Left hindlimb (tissue), 1 donor: ENCODE data around the gene F2.

Source experiments
- DNase-seq: peaks from one replicate; pipeline ENCODE4 v3.0.0-alpha.2; 2018

Gene F2

DNA sequence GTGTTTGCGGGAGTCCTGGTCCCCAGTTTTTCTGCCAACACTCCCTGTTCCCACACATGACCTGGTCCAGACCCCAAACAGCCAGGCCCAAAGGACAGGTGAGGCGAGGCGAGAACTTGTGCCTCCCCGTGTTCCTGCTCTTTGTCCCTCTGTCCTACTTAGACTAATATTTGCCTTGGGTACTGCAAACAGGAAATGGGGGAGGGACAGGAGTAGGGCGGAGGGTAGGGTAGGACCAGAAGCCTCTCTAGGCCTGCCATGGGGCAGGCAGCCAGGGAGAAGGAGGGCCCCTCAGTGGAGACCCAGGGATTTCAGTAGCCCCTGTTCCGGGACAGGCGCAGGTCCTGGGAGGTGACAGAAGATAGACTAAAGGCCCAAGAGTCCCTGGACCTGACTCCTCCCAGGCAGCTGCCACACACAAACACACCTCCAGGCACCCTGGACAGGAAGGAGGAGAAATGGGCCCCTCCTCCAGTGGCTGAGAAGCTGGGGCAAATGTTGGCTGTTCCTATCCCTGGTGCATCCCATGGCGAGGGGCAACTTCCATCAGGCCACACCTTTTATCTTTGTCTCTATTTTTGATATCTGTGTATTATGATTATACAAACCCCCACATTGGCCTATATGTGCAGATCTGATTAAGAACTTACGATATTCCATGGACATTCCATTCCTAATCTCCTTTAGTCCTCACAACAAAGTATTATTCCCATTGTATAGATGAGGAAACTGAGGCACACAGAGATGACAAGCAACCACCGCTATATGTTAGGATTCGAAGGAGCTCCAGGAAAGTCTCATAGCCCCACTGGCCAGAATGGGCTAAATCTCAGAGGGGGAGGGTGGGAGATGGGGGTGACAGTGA lies 626 bp upstream of the F2 start:
- DNase-seq = no peak

GRCh38 chr11:46719543-46720218 lies 668 bp downstream of the F2 start:
- DNase-seq = no peak

DNA sequence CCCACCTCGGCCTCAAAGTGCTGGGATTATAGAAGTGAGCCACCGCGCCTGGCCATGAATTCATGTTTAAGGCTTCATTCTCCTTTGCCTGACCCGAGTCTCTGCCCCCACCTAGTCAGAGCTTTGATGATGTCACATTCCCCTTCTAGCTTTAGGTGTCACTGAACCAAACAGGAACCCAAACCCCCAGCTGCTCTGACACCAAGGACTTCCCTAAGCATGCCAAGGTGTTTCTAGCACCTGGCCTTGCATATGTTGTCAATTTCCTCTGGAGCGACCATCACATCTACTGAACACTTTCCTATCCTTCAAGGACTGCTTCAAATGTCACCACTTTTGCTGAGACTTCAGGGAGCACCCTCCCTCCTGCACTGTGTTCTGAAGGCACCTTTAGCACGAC lies 2.3 kb downstream of the F2 start:
- no peak for DNase-seq

DNA sequence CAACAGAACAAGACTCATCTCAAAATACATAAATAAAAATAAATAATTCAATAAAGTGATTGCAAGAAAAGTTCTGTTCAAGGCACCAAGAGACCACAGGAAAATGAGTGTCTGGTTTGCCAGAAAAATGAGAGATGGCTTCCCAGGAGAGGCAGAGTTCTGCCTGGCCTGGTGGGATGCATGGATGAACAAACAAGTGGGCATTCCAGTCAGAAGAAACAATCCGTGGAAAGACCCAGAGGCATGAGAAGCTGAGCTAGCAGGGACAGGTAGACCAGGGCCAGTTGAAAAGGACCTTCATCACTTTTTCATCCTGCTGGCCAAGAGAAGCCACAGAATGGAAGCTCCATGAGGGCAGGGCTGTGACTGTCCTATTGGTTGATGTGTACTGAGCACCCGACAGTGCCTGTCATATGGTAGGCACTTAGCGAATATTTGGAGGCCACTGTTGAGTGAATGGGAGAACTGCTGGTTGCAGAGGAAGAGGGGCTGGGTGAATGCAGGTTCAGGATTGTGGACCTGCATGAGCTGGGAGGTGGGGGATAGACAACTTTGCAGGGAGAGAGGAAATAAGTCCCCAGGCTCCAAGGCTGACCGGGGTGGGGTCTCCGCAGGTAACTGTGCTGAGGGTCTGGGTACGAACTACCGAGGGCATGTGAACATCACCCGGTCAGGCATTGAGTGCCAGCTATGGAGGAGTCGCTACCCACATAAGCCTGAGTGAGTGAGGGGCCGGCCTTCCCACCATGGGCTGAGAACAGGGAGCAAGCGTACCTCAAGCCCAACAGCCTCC lies 3.7 kb downstream of the F2 start:
- no peak for DNase-seq

DNA sequence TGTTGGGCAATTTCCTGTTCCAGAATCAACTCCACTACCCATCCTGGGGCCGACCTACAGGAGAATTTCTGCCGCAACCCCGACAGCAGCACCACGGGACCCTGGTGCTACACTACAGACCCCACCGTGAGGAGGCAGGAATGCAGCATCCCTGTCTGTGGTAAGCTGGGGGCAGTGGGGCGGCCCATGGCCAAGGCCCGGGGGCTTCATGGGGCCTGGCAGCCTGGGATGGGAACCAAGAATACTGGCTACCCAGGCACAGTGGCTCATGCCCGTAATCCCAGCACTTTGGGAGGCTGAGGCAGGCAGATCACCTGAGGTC lies 4.3 kb downstream of the F2 start:
- no peak for DNase-seq

DNA sequence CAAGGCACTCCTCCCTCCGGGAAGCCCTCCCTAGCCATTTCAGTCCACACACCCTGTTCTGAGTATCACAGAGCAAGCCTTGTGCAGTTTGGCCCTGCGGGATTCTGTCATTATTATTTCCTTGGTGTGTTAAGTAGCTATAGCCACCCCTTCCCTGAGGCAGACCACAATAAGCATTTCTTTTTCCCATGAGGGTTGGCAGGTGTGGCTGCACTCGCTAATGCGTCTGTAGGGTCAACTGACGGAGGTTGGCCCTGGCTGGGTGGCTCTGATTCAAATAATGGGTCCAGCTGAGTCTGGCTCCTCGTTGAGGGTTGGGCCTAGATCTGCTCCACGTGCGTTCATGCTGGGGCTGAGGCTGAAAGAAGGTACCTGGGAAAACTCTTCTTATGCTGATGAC lies 5.1 kb downstream of the F2 start:
- DNase-seq = no peak

GRCh38 chr11:46725338-46726205 lies 6.6 kb downstream of the F2 start:
- DNase-seq = no peak

DNA sequence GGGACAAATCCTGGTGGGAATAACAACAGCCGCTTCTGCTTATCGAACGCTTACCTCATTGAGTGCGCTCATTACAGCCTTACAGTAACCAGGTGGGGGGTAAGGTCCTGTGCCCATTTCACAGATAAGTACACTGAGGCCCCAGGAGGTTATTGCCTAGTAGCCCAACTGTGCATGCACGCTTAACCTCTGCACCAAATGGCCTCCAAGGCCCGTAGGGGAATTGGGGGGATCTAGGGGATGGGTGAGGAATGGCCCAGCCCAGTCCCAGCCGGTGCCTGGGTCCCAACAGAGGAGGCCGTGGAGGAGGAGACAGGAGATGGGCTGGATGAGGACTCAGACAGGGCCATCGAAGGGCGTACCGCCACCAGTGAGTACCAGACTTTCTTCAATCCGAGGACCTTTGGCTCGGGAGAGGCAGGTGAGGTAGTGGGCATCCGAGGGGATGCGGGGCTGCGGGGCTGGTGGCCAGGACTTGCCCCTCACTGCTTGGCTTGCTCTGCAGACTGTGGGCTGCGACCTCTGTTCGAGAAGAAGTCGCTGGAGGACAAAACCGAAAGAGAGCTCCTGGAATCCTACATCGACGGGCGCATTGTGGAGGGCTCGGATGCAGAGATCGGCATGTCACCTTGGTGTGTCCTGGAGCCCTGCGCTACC lies 7.3 kb downstream of the F2 start:
- no peak for DNase-seq

DNA sequence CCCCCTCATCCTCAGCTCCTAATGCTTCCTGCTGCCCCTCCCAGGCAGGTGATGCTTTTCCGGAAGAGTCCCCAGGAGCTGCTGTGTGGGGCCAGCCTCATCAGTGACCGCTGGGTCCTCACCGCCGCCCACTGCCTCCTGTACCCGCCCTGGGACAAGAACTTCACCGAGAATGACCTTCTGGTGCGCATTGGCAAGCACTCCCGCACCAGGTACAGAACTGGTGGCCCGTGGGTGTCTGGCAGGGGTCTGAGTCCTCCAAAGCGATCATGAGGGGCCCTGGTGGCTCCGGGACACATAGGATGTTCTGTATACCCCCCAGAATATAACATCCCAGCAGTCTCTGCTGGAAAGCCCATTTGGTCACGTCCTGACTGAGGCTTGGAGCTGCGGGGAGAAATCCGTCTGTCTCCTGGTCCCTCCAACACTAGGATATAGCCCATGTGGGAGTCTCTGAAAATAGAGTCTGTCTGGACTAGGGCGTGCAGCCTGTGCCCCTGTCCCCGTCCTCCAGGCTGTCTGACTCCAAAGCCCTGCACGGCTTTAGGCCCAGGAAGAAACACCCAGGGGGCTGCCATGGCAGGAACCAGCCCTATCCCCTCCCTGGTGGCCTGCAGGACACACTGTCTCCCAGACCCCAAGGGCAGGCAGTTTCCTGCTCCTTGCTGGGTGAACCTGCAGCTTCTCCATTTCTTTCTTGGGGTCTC lies 9.1 kb downstream of the F2 start:
- no peak for DNase-seq

GRCh38 chr11:46728659-46729040 lies 9.6 kb downstream of the F2 start:
- DNase-seq = no peak

- no peak for DNase-seq
These were observed 10.4 kb downstream of the F2 start for GRCh38 chr11:46729110-46730027.

- DNase-seq = no peak
These were observed 12.5 kb downstream of the F2 start for GRCh38 chr11:46731545-46731944.

GRCh38 chr11:46733234-46733633 lies 14.2 kb downstream of the F2 start:
- no peak for DNase-seq

- DNase-seq = no peak
These were observed 17.1 kb downstream of the F2 start for GRCh38 chr11:46736146-46736545.

DNA sequence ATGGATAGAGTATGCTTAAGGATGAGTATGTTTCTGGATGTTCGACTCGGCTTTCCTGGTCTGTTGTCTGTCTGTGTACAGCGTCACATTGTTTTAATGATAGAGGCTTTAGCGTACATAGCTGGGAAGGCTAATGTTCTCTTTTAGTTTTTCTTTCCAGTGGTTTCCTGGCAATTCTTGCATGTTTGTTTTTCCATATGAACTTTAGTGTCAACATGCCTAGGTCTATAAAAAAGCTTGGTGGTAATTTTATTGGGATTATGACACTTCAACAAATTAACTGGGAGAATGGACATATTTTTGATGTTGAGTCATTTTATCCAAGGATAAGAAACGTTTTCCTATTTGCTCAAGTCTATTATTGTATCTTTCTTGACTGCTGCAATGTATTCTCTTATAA lies 17.6 kb downstream of the F2 start:
- no peak for DNase-seq

GRCh38 chr11:46737699-46738098 lies 18.7 kb downstream of the F2 start:
- DNase-seq = no peak

DNA sequence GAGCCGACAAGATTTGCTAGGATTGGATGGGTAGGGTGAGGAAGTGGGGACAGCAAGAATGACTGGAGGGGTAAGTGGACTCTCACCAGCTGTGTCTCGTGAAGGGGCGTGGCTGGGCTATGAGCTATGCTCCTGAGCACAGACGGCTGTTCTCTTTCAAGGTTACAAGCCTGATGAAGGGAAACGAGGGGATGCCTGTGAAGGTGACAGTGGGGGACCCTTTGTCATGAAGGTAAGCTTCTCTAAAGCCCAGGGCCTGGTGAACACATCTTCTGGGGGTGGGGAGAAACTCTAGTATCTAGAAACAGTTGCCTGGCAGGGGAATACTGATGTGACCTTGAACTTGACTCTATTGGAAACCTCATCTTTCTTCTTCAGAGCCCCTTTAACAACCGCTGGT lies 19.9 kb downstream of the F2 start:
- no peak for DNase-seq

DNA sequence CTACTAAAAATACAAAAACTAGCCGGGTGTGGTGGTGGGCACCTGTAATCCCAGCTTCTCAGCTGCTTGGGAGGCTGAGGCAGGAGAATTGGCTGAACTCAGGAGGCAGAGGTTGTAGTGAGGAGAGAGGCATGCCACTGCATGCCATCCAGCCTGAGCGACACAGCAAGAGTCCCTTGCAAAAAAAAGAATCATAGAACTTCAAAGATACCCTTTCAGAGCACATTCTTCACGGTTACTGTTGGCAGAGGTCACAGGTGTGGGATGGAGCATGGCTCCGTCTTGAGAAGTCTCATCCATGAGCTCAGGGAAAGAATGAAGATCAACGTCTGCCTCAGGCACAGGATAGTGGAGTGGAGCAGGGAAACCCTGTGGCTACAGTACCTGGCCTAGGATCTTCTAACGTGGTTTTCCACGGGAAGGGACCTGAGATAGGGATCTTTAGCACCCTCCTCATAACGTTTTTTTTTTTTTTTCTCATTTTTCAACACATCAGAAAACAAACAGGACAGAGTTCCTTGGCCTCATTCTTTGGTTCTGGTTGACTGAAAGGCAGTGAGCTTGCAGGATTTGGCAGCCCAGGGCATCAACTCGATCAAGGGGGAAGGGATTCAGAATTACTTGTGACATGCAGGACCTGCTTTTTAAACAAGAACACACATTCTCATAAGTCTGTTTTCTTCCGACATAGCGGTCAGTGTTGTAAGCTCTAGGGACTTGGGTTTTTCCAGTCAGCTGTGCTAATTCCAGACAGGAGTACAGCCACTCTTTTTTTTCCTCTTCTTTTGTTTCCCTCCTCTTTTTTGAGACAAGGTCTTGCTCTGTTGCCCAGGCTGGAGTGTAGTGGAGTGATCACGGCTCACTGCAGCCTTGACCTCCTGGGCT lies 22.8 kb downstream of the F2 start:
- DNase-seq = no peak

DNA sequence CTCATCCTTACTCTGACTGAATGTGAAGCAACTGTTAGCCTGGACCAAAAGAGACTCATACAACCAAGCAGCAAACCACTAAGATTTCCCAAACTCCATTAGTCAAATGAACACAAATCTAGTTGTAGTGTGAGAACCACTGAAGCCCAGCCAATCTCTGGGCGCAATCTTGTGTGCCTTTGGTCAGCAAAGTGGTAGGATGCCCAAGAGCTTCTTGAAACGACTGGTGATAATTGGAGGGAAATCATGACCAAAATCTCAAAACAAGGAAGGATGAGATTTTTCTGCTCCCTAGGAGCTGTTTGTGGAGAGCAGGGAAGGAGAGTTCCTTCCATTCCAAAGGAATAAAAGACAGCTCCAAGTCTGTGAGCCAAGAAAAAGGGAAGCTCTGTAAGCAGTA lies 24.0 kb downstream of the F2 start:
- DNase-seq = no peak
